HG03432 (cell line): Measurements from ENCODE around the gene EIF4EBP3.
"Not testable (repeated sequence)": the region's sequence is repeated elsewhere in the genome, so short reads cannot be mapped to it uniquely, and the experiment has no call there.

Experiments
- ATAC-seq: cut with Tn5 transposase; IDR thresholded peaks from one replicate; pipeline ENCODE4 v1.9.1; 2021; ENCODE audit warnings: mild to moderate bottlenecking, moderate library complexity; ENCODE audit not compliant: unreplicated experiment

Gene EIF4EBP3

GRCh38 chr5:140575309-140575708 lies 27.8 kb downstream of the EIF4EBP3 start:
- ATAC-seq: no peak

- no peak for ATAC-seq
These were observed 29.3 kb downstream of the EIF4EBP3 start for GRCh38 chr5:140576776-140577201.

GRCh38 chr5:140579188-140579747 lies 31.8 kb downstream of the EIF4EBP3 start:
- not testable (repeated sequence) for ATAC-seq

- no peak for ATAC-seq
These were observed 40.0 kb downstream of the EIF4EBP3 start for GRCh38 chr5:140587495-140587894.

- ATAC-seq: no peak
These were observed 41.0 kb downstream of the EIF4EBP3 start for GRCh38 chr5:140588311-140589070.

GRCh38 chr5:140590861-140591260 lies 43.4 kb downstream of the EIF4EBP3 start:
- no peak for ATAC-seq

GRCh38 chr5:140591747-140592372 lies 44.4 kb downstream of the EIF4EBP3 start:
- no peak for ATAC-seq

GRCh38 chr5:140593070-140593469 lies 45.6 kb downstream of the EIF4EBP3 start:
- ATAC-seq: not testable (repeated sequence)

- no peak for ATAC-seq
These were observed 46.7 kb downstream of the EIF4EBP3 start for GRCh38 chr5:140594169-140594568.

- ATAC-seq: no peak
These were observed 48.3 kb downstream of the EIF4EBP3 start for GRCh38 chr5:140595538-140596300.

- no peak for ATAC-seq
These were observed 48.9 kb downstream of the EIF4EBP3 start for GRCh38 chr5:140596321-140596741.

- no peak for ATAC-seq
These were observed 51.4 kb downstream of the EIF4EBP3 start for GRCh38 chr5:140598836-140599235.
